ENCODE measurements around the gene CTDSPL.
"Not testable (repeated sequence)": the region's sequence is repeated elsewhere in the genome, so short reads cannot be mapped to it uniquely, and the experiment has no call there.

CTDSPL gene, protein sequence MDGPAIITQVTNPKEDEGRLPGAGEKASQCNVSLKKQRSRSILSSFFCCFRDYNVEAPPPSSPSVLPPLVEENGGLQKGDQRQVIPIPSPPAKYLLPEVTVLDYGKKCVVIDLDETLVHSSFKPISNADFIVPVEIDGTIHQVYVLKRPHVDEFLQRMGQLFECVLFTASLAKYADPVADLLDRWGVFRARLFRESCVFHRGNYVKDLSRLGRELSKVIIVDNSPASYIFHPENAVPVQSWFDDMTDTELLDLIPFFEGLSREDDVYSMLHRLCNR

GRCh38 chr3:37861620-37862041, at the start of gene CTDSPL:
TSS of gene CTDSPL (plus strand) at chr3:37861880. CDS start at chr3:37862200, 320 bp downstream.
- no peak for DNase-seq (ENCODE audit: low spot score)

DNA sequence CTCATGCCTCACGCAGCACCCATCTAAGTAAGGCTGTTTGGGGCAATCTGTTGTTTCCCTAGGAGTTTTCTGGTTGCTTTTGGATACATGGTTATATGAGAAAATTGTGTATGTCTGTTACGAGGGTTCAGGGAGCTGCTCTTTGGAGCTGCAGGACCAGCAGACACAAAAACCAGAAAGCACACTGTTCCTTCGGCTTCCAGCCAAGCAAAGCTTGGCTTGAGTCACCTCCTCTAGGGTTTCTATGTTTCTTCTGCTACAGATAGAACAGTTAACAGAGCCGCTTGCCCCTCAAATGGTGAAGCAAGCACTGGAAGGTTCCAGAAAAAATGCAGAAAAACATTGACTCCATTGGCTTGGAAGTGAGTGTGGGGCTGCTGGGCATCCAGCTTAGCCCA, 49.2 kb upstream of the CTDSPL start:
- DNase-seq (ENCODE audit: low spot score), result no peak

GRCh38 chr3:37813403-37813802, 48.3 kb upstream of the CTDSPL start:
- no peak for DNase-seq (ENCODE audit: low spot score)

DNA sequence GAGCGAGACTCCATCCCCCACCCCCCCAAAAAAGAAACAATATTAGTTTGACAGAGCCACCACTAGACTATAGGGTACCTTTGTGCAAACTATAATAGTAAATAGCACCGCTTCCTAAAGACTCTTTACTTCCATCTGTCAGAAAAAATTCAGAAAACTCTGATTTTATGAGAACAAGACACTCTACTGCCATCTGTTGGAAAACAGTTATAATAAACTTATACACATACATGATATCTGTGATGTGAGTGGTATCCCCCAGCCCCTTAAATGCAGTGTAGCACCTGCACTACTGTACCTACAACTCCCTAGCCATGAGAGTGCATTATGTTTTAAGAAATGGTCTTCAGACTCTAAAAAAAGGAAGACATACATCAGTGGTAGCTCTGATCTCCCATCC, 47.1 kb upstream of the CTDSPL start:
- peak; percentile 29 for DNase-seq (ENCODE audit: low spot score)

DNA sequence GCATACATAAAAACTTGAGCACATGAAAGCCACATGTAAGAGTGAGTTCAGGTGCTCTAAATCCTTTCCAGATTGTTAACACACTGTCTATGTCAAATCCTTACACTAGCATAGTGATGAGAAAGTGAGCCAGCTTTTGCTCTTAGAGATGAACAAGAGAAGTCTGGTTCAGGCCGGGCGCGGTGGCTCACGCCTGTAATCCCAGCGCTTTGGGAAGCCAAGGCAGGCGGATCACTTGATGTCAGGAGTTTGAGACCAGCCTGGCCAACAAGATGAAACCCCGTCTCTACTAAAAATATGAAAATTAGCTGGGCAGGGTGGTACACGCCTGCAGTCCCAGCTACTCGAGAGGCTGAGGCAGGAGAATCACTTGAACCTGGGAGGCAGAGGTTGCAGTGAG, 46.5 kb upstream of the CTDSPL start:
- not testable (repeated sequence) for DNase-seq (ENCODE audit: low spot score)

- no peak for DNase-seq (ENCODE audit: low spot score)
Measured at GRCh38 chr3:37816271-37816670, 45.4 kb upstream of the CTDSPL start.

DNA sequence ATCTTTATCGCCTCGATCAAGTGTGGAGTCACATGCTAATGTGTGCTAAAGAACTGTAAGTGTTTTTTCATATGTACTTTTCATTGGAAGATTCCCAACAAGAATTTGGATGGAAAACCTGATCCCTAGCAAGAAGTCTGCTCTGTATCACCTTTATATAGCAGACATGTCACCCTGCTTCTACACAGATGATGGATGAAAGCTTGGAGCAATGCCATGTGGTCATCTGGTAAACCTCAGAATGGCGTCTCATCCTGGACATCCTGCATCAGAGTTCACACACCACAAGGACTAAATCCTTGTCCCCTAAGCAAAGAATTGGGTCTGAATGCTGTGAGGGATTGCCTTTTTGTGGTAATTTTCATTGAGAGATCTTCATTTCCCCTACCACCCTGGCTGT, 42.1 kb upstream of the CTDSPL start:
- DNase-seq (ENCODE audit: low spot score), result no peak

DNA sequence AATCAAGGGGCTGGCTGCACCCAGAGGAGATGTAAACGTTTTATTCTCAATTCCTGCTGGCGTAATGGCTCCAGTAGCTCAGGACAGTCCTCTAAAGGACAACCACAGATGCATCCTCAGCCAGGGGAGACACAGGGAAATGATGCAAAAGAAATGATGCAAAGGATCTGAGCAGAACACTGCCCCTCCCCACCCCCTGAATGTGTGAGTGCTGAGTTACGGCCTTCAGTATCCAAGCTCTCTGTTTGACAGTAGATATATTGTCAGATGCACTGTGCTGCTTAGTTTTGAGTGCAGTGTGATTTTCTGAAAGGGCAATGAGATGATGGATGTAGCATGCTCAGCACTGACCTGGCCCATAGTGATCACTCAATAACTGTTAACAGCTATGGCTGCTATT, 41.4 kb upstream of the CTDSPL start:
- no peak for DNase-seq (ENCODE audit: low spot score)

DNA sequence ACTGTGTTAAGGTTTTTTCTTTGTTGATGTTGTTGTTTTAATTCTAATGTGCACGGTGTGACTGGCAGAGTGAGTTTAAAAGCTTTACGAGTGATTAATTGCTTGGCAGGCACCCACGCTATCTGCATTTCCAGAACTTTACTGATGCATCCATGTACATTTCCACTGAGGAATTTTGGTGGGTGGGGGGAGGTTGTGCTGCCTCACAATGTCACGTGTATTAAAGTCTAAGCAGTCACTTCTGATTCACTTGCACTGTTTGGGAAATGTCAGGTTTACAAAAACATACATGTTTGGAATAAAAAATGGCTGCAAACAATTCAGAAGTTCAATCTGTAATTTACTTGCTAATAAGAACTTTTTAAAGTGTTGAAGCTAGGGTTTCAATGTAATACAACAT, 38.5 kb upstream of the CTDSPL start:
- no peak for DNase-seq (ENCODE audit: low spot score)

DNA sequence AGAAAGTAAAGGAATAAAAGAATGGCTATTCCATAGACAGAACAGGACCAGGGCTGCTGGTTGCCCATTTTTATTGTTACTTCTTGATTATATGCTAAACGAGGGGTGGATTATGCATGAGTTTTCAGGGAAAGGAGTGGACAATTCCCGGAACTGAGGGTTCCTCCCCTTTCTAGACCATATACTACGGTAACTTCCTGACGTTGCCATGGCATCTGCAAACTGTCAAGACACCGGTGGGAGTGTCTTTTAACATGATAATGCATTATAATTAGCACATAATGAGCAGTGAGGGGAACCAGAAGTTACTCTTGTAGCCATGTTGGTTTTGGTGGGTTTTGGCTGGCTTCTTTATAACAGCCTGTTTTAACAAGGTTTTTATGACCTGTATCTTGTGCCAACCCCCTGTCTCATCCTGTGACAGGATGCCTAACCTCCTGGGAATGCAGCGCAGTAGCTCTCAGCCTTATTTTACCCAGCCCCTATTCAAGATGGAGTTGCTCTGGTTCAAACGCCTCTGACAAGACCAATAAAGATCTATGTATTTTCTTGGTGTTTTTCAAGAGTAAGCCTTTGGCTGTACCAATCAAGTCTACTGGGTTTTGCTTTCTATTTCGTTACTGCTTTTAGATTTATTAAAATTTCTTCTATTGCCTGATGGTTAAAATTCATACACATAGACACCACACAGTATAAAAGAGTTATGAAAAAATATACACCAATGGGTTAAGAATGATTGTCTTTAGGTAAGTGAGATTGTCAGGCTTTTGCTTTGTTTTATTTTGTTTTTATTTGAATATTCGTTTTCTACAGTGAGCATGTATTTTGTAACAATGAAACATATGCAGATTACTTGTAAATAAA, 37.4 kb upstream of the CTDSPL start:
- peak; percentile 15 for DNase-seq (ENCODE audit: low spot score)

GRCh38 chr3:37824954-37825328, 36.7 kb upstream of the CTDSPL start:
- no peak for DNase-seq (ENCODE audit: low spot score)

- DNase-seq (ENCODE audit: low spot score), result no peak
Measured at GRCh38 chr3:37825744-37826400, 35.8 kb upstream of the CTDSPL start.

- no peak for DNase-seq (ENCODE audit: low spot score)
Measured at GRCh38 chr3:37826502-37826901, 35.2 kb upstream of the CTDSPL start.

GRCh38 chr3:37826933-37827332, 34.7 kb upstream of the CTDSPL start:
- no peak for DNase-seq (ENCODE audit: low spot score)

GRCh38 chr3:37832480-37832879, 29.2 kb upstream of the CTDSPL start:
- DNase-seq (ENCODE audit: low spot score), result no peak

- peak; percentile 19 for DNase-seq (ENCODE audit: low spot score)
Measured at GRCh38 chr3:37833302-37834186, 28.1 kb upstream of the CTDSPL start.

DNA sequence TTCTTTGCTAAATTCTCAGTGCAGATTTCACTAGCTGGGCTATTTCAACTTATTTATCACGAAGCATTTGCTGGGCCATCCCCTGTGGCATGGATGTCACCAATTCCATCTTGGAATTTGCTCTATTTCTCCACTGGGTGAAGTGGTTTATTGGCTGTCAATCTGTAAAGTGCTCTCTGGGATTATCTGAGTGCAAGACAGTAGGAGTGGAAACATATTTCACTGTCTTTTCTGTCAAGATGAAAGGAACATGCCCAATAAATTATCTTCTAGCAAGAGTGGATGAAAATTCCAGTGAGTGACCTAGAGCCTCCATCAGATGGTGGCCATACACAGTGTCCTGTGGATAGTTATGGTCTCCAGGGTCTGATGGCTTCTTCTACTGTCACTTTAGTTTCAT, 25.1 kb upstream of the CTDSPL start:
- DNase-seq (ENCODE audit: low spot score), result no peak

DNA sequence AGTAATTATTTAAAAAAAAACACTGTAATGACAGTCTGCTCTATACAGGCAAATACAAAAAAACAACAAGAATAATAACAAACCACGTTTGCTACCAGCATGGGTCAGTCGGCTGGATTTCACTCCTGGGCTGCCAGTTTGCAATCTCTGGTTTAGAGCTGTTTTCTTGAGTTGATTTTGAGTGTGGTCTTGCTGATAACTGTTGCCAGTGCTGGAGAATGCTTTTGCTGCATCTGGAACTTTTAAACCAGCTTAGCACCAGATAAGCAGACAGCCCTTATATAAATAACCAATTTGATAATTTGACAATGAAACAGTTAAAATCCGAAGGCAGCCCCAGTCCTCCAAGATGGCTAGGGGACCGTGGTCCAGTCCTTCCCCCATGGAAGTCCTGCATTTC, 14.0 kb upstream of the CTDSPL start:
- no peak for DNase-seq (ENCODE audit: low spot score)

- no peak for DNase-seq (ENCODE audit: low spot score)
Measured at GRCh38 chr3:37849146-37849923, 12.3 kb upstream of the CTDSPL start.

- DNase-seq (ENCODE audit: low spot score), result no peak
Measured at GRCh38 chr3:37852097-37852496, 9.6 kb upstream of the CTDSPL start.

DNA sequence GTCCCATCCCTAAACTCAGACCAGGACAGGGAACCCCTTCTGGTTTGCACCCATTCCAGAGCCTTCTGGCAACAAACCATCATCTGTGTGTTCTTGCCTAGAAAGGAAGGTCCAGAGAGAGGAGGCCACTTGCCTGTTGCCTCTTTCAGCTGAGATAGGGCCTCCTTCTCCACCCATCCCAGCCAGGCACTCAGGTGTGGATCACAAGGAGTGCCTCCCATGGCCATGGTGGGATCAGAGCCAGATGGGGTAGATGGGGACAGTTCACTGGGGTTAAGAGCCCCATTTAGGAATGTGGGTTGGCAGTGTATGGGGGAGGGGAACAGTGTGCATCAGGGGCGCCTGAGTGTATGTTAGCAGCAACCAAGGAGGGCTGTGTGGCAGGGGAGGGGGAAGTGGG, 8.9 kb upstream of the CTDSPL start:
- no peak for DNase-seq (ENCODE audit: low spot score)

All from NAMALWA (cell line).